HL-60 (cell line): Measurements from ENCODE around the gene MEF2C.

Experiments
- DNase-seq, 2 experiments: peaks; one replicate each; pipeline ENCODE4 v3.0.0-alpha.2; 2010 to 2020; ENCODE audit warnings: low read depth in 1 of 2, low spot score in 1 of 2
- H3K27ac ChIP-seq: fragments of 250-450 bp; sonication (Bioruptor Pico); replicated peaks from 2 replicates; pipeline ENCODE4 v1.5.1; 2020; ENCODE audit warnings: mild to moderate bottlenecking, moderate library complexity
- H3K27me3 ChIP-seq: fragments of 250-450 bp; sonication (Bioruptor Pico); 2 replicates; pipeline ENCODE4 v1.5.1; 2021; ENCODE audit warnings: mild to moderate bottlenecking, moderate library complexity; ENCODE audit not compliant: insufficient read depth, poor library complexity, severe bottlenecking
- H3K4me3 ChIP-seq: replicated peaks from 2 replicates; pipeline ENCODE4 v1.5.1; 2011; ENCODE audit warnings: mild to moderate bottlenecking, control low read depth, low read length; ENCODE audit not compliant: insufficient read depth
- CTCF ChIP-seq: IDR thresholded peaks from one replicate; pipeline ENCODE4 v1.5.1; 2011; ENCODE audit warnings: low read length, control low read depth, inconsistent platforms; ENCODE audit not compliant: insufficient read depth
- GABPA ChIP-seq: IDR thresholded peaks from 2 replicates; pipeline ENCODE4 v1.6.1; 2012; ENCODE audit warnings: low read depth
- POLR2AphosphoS5 ChIP-seq: IDR thresholded peaks from 2 replicates; pipeline ENCODE4 v1.6.1; 2012; ENCODE audit warnings: low read depth
- REST ChIP-seq: IDR thresholded peaks from 2 replicates; pipeline ENCODE4 v1.6.1; 2012; ENCODE audit warnings: low read depth; ENCODE audit not compliant: insufficient replicate concordance
- SPI1 ChIP-seq: IDR thresholded peaks from 2 replicates; pipeline ENCODE4 v1.6.1; 2012; ENCODE audit warnings: low read depth, mild to moderate bottlenecking, borderline replicate concordance

MEF2C gene

GRCh38 chr5:88782571-88782970 lies 100.4 kb downstream of the MEF2C start:
- H3K27ac ChIP-seq, result no peak overlapping the region
- no peak for DNase-seq
- H3K27me3 ChIP-seq, result no peaks in the 10 kb centered on the region
- no peak overlapping the region for H3K4me3 ChIP-seq
- TF ChIP-seq POLR2AphosphoS5 (no peak), CTCF (no peak)

- no peak for DNase-seq
- Histone ChIP-seq H3K27me3 (no peaks in the 10 kb centered on the region), H3K4me3 (no peak overlapping the region), H3K27ac (no peak overlapping the region)
- no peak for TF ChIP-seq POLR2AphosphoS5
- no peak for TF ChIP-seq REST
- no peak for TF ChIP-seq GABPA
These were observed 102.2 kb downstream of the MEF2C start for GRCh38 chr5:88780736-88781135.

GRCh38 chr5:88778736-88779135 lies 104.2 kb downstream of the MEF2C start:
- no peak overlapping the region for H3K27ac ChIP-seq
- DNase-seq, result no peak
- H3K4me3 ChIP-seq, result no peak overlapping the region
- TF ChIP-seq SPI1 (no peak), POLR2AphosphoS5 (no peak), CTCF (no peak), GABPA (no peak), REST (no peak)
- no peaks in the 10 kb centered on the region for H3K27me3 ChIP-seq

- TF ChIP-seq GABPA, result no peak
- TF ChIP-seq REST, result no peak
- no peak for TF ChIP-seq CTCF
- TF ChIP-seq POLR2AphosphoS5, result no peak
- no peak for TF ChIP-seq SPI1
- Histone ChIP-seq H3K27ac (no peak overlapping the region), H3K4me3 (no peak overlapping the region)
These were observed 106.3 kb downstream of the MEF2C start for GRCh38 chr5:88776692-88777091.

More at GRCh38 chr5:88776692-88777091, 106.3 kb downstream of the MEF2C start:
- DNase-seq, result no peak
- H3K27me3 ChIP-seq, result no peaks in the 10 kb centered on the region
